ENCODE results near the gene PLA2R1.
A peak's percentile ranks its signal among the peaks of the same experiment; 100 is the strongest.

Gene PLA2R1

GRCh38 chr2:159953136-159953823 is 109.1 kb downstream of the PLA2R1 start:
- Histone ChIP-seq H3K9me3 (ENCODE audit: control insufficient read depth, low read length) (no peaks in the 10 kb centered on the region), H3K18ac (ENCODE audit: low read depth in 1 of 2, low read length in 2 of 2) (no peak overlapping the region), H4K8ac (ENCODE audit: low read length) (no peak overlapping the region), H3K36me3 (ENCODE audit: control insufficient read depth in 1 of 2, insufficient read depth in 2 of 2, low read depth in 1 of 2, low read length in 2 of 2) (peaks cover 9 to 64% of the 10 kb centered on the region in 2 experiments), H3K79me1 (replicated peaks; ENCODE audit: low read length, poor library complexity, severe bottlenecking) (no peaks in the 10 kb centered on the region), H2AK5ac (ENCODE audit: low read length, severe bottlenecking) (no peak overlapping the region), H2BK5ac (ENCODE audit: low read depth, low read length, poor library complexity, severe bottlenecking) (no peak overlapping the region), H3K4me3 (ENCODE audit: insufficient read depth in 1 of 2, low read depth in 1 of 2, low read length in 2 of 2) (no peak overlapping the region), H3K4me1 (ENCODE audit: control insufficient read depth, insufficient read depth, low read depth, low read length) (no peaks in the 10 kb centered on the region), H2BK120ac (ENCODE audit: low read depth, low read length) (no peak overlapping the region), H3K23ac (ENCODE audit: low read length in 2 of 2) (no peak overlapping the region), H2BK12ac (ENCODE audit: low read length in 2 of 2) (no peak overlapping the region), H3K4ac (ENCODE audit: low read depth in 1 of 2, low read length in 2 of 2) (no peak overlapping the region), H3K27ac (ENCODE audit: low read length, poor library complexity, severe bottlenecking) (no peak overlapping the region), H2BK15ac (ENCODE audit: low read depth, poor library complexity, severe bottlenecking) (no peak overlapping the region), H3K9ac (ENCODE audit: low read length) (no peak overlapping the region), H2AFZ (ENCODE audit: low read depth, low read length) (no peak overlapping the region), H3K4me2 (ENCODE audit: low read length, poor library complexity, severe bottlenecking) (no peak overlapping the region), H3K27me3 (ENCODE audit: control insufficient read depth in 1 of 2, insufficient read depth in 1 of 2, low read length in 2 of 2) (no peaks in the 10 kb centered on the region), H3K14ac (ENCODE audit: low read length in 2 of 2) (no peak overlapping the region), H4K91ac (ENCODE audit: low read length) (no peak overlapping the region)
- no CpG with 5 or more reads among the region's 2 CpGs for WGBS
- no peak for DNase-seq

GRCh38 chr2:159946326-159946999 is 116.0 kb downstream of the PLA2R1 start:
- H4K91ac ChIP-seq (ENCODE audit: low read length), result no peak overlapping the region
- no peak overlapping the region for H3K18ac ChIP-seq (ENCODE audit: low read depth in 1 of 2, low read length in 2 of 2)
- no peak overlapping the region for H3K4me3 ChIP-seq (ENCODE audit: insufficient read depth in 1 of 2, low read depth in 1 of 2, low read length in 2 of 2)
- H2BK15ac ChIP-seq (ENCODE audit: low read depth, poor library complexity, severe bottlenecking), result no peak overlapping the region
- no peak overlapping the region for H2AK5ac ChIP-seq (ENCODE audit: low read length, severe bottlenecking)
- no peaks in the 10 kb centered on the region for H3K27me3 ChIP-seq (ENCODE audit: control insufficient read depth in 1 of 2, insufficient read depth in 1 of 2, low read length in 2 of 2)
- no peak overlapping the region for H2AFZ ChIP-seq (ENCODE audit: low read depth, low read length)
- H3K9me3 ChIP-seq (ENCODE audit: control insufficient read depth, low read length), result no peaks in the 10 kb centered on the region
- H2BK5ac ChIP-seq (ENCODE audit: low read depth, low read length, poor library complexity, severe bottlenecking), result no peak overlapping the region
- no peaks in the 10 kb centered on the region for H3K79me1 ChIP-seq (replicated peaks; ENCODE audit: low read length, poor library complexity, severe bottlenecking)
- H3K36me3 ChIP-seq (ENCODE audit: control insufficient read depth in 1 of 2, insufficient read depth in 2 of 2, low read depth in 1 of 2, low read length in 2 of 2), result peaks cover 3 to 36% of the 10 kb centered on the region in 2 experiments
- WGBS, result 16% methylated on average over 1 of the region's 1 CpG
- no peak overlapping the region for H3K4ac ChIP-seq (ENCODE audit: low read depth in 1 of 2, low read length in 2 of 2)
- DNase-seq, result no peak
- H3K27ac ChIP-seq (ENCODE audit: low read length, poor library complexity, severe bottlenecking), result no peak overlapping the region
- H2BK120ac ChIP-seq (ENCODE audit: low read depth, low read length), result no peak overlapping the region
- no peak overlapping the region for H3K14ac ChIP-seq (ENCODE audit: low read length in 2 of 2)
- H3K9ac ChIP-seq (ENCODE audit: low read length), result no peak overlapping the region
- H2BK12ac ChIP-seq (ENCODE audit: low read length in 2 of 2), result no peak overlapping the region
- H4K8ac ChIP-seq (ENCODE audit: low read length), result no peak overlapping the region
- no peak overlapping the region for H3K4me2 ChIP-seq (ENCODE audit: low read length, poor library complexity, severe bottlenecking)
- H3K23ac ChIP-seq (ENCODE audit: low read length in 2 of 2), result no peak overlapping the region
- H3K4me1 ChIP-seq (ENCODE audit: control insufficient read depth, insufficient read depth, low read depth, low read length), result no peaks in the 10 kb centered on the region

GRCh38 chr2:159944874-159945273 is 117.5 kb downstream of the PLA2R1 start:
- no peak overlapping the region for H2AK5ac ChIP-seq (ENCODE audit: low read length, severe bottlenecking)
- H3K9ac ChIP-seq (ENCODE audit: low read length), result no peak overlapping the region
- H3K79me1 ChIP-seq (replicated peaks; ENCODE audit: low read length, poor library complexity, severe bottlenecking), result no peaks in the 10 kb centered on the region
- H2BK120ac ChIP-seq (ENCODE audit: low read depth, low read length), result no peak overlapping the region
- H3K36me3 ChIP-seq (ENCODE audit: control insufficient read depth in 1 of 2, insufficient read depth in 2 of 2, low read depth in 1 of 2, low read length in 2 of 2), result peaks cover 3 to 28% of the 10 kb centered on the region in 2 experiments
- H3K9me3 ChIP-seq (ENCODE audit: control insufficient read depth, low read length), result no peaks in the 10 kb centered on the region
- no peak overlapping the region for H3K23ac ChIP-seq (ENCODE audit: low read length in 2 of 2)
- H4K91ac ChIP-seq (ENCODE audit: low read length), result no peak overlapping the region
- H2BK12ac ChIP-seq (ENCODE audit: low read length in 2 of 2), result no peak overlapping the region
- no peak overlapping the region for H4K8ac ChIP-seq (ENCODE audit: low read length)
- no peak overlapping the region for H3K4me3 ChIP-seq (ENCODE audit: insufficient read depth in 1 of 2, low read depth in 1 of 2, low read length in 2 of 2)
- H3K4ac ChIP-seq (ENCODE audit: low read depth in 1 of 2, low read length in 2 of 2), result no peak overlapping the region
- no peak overlapping the region for H3K18ac ChIP-seq (ENCODE audit: low read depth in 1 of 2, low read length in 2 of 2)
- no peaks in the 10 kb centered on the region for H3K4me1 ChIP-seq (ENCODE audit: control insufficient read depth, insufficient read depth, low read depth, low read length)
- DNase-seq, result no peak
- H2BK15ac ChIP-seq (ENCODE audit: low read depth, poor library complexity, severe bottlenecking), result no peak overlapping the region
- H3K27ac ChIP-seq (ENCODE audit: low read length, poor library complexity, severe bottlenecking), result no peak overlapping the region
- no peak overlapping the region for H3K14ac ChIP-seq (ENCODE audit: low read length in 2 of 2)
- H3K27me3 ChIP-seq (ENCODE audit: control insufficient read depth in 1 of 2, insufficient read depth in 1 of 2, low read length in 2 of 2), result no peaks in the 10 kb centered on the region
- no peak overlapping the region for H2BK5ac ChIP-seq (ENCODE audit: low read depth, low read length, poor library complexity, severe bottlenecking)
- H3K4me2 ChIP-seq (ENCODE audit: low read length, poor library complexity, severe bottlenecking), result no peak overlapping the region
- no peak overlapping the region for H2AFZ ChIP-seq (ENCODE audit: low read depth, low read length)
- 92% methylated on average over 1 of the region's 2 CpGs for WGBS

- peak; percentile 14 for DNase-seq
- H3K27ac ChIP-seq (ENCODE audit: low read length, poor library complexity, severe bottlenecking), result no peak overlapping the region
- H3K79me1 ChIP-seq (replicated peaks; ENCODE audit: low read length, poor library complexity, severe bottlenecking), result no peaks in the 10 kb centered on the region
- no peaks in the 10 kb centered on the region for H3K27me3 ChIP-seq (ENCODE audit: control insufficient read depth in 1 of 2, insufficient read depth in 1 of 2, low read length in 2 of 2)
- no peak overlapping the region for H3K23ac ChIP-seq (ENCODE audit: low read length in 2 of 2)
- H4K8ac ChIP-seq (ENCODE audit: low read length), result no peak overlapping the region
- no peak overlapping the region for H3K14ac ChIP-seq (ENCODE audit: low read length in 2 of 2)
- peaks cover 3 to 28% of the 10 kb centered on the region in 2 experiments for H3K36me3 ChIP-seq (ENCODE audit: control insufficient read depth in 1 of 2, insufficient read depth in 2 of 2, low read depth in 1 of 2, low read length in 2 of 2)
- no peak overlapping the region for H2BK120ac ChIP-seq (ENCODE audit: low read depth, low read length)
- H2BK5ac ChIP-seq (ENCODE audit: low read depth, low read length, poor library complexity, severe bottlenecking), result no peak overlapping the region
- no peak overlapping the region for H2AFZ ChIP-seq (ENCODE audit: low read depth, low read length)
- no peak overlapping the region for H3K4me2 ChIP-seq (ENCODE audit: low read length, poor library complexity, severe bottlenecking)
- H3K9me3 ChIP-seq (ENCODE audit: control insufficient read depth, low read length), result no peaks in the 10 kb centered on the region
- H2BK15ac ChIP-seq (ENCODE audit: low read depth, poor library complexity, severe bottlenecking), result no peak overlapping the region
- H3K9ac ChIP-seq (ENCODE audit: low read length), result no peak overlapping the region
- no peak overlapping the region for H3K4me3 ChIP-seq (ENCODE audit: insufficient read depth in 1 of 2, low read depth in 1 of 2, low read length in 2 of 2)
- H2AK5ac ChIP-seq (ENCODE audit: low read length, severe bottlenecking), result no peak overlapping the region
- WGBS, result no CpG with 5 or more reads among the region's 1 CpG
- H3K4ac ChIP-seq (ENCODE audit: low read depth in 1 of 2, low read length in 2 of 2), result no peak overlapping the region
- H3K4me1 ChIP-seq (ENCODE audit: control insufficient read depth, insufficient read depth, low read depth, low read length), result no peaks in the 10 kb centered on the region
- H2BK12ac ChIP-seq (ENCODE audit: low read length in 2 of 2), result no peak overlapping the region
- no peak overlapping the region for H3K18ac ChIP-seq (ENCODE audit: low read depth in 1 of 2, low read length in 2 of 2)
- H4K91ac ChIP-seq (ENCODE audit: low read length), result no peak overlapping the region
Observed at GRCh38 chr2:159942146-159942545, 120.3 kb downstream of the PLA2R1 start.
